NCI-H2227 (cell line): ENCODE data around the gene ACSF3.
A peak's percentile ranks its signal among the peaks of the same experiment; 100 is the strongest.
"Not testable (repeated sequence)": the region's sequence is repeated elsewhere in the genome, so short reads cannot be mapped to it uniquely, and the experiment has no call there.

Experiments
- DNase-seq: peaks from one replicate; lab custom pipeline; 2025; ENCODE audit not compliant: unreplicated experiment; lab: John Stamatoyannopoulos, UW

ACSF3 gene

DNA sequence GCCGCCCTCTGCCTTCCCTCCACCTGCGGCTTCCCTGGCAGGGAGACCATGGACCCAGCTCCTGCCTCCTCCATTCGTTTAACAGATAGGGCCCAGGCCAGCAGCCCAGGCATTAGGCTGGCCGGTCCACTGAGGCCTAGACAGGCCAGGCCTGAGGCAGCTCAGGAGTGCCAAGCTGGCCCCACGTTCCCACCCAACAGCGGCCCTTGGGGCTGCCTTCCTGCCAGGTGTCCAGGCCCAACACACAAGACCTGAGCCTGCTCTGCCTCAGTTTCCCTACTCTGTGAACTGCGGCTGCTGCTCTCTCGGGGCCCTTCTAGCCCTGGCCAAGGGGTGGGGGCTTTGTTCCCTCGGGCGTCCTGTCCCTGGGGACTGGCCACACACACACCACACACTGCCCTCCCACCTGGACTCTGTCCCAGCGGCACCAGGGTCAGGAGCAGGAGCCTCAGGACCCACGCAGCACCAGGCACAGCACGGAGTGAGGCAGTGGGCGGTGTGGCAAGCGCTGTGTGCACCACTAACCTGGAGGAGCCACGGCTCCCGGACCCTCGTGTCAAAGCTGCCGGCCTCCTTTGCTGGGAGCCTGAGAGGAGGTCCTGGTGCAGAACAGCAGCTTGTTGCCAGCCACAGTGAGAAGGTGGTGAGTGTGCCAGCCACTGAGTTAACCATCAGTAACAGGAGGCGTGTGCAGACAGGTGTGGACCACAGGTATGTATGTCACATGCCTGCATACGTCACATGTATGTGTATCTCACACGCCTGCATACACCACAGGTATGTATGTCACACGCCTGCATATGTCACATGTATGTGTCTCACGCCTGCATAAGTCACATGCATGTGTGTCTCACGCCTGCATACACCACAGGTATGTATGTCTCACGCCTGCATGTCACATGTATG is 63.3 kb downstream of the ACSF3 start:
- no peak for DNase-seq

DNA sequence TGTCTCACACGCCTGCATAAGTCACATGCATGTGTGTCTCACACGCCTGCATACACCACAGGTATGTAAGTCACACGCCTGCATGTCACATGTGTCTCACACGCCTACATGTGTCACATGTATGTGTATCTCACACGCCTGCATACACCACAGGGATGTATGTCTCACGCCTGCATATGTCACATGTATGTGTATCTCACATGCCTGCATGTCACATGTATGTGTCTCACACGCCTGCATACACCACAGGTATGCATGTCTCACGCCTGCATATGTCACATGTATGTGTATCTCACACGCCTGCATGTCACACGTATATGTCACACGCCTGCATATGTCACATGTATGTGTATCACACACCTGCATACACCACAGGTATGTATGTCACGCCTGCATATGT is 64.1 kb downstream of the ACSF3 start:
- DNase-seq: no peak

DNA sequence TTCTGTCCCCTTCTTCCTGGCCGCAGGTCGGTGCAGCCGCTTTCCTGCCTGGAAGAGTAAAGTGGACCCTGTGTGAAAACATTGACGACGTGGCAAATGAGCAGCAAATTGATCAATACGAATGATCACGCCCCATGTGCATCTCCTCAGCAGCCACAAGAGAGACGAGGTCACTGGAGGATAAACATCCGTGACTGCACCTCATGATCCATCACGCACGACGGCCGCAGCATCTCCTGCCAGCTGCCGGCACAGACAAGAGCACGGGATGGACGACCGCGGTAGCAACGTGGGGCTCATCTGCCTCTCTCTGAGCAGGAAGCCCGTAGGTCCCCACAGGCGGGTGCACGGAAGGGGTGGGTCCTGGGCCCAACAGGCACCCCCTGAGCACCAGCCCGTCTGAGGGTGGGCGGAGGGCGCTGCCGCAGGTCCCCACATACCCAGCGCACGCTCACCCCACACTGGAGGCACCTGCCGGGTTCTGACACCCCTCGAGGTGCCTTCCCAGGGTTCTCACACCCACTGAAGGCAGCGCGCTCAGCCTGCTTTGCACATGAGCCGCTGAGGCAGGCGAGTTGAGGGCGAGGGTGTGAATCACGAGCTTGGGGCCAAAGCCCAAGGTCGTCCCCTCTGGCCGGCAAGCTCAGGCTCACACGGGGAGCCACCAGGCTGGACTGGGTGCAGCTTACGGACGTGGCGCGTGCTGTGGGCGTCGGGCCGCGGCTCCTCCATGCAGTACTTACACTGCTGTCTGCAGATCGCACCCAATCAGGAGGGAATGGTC is 65.6 kb downstream of the ACSF3 start:
- DNase-seq: no peak

DNA sequence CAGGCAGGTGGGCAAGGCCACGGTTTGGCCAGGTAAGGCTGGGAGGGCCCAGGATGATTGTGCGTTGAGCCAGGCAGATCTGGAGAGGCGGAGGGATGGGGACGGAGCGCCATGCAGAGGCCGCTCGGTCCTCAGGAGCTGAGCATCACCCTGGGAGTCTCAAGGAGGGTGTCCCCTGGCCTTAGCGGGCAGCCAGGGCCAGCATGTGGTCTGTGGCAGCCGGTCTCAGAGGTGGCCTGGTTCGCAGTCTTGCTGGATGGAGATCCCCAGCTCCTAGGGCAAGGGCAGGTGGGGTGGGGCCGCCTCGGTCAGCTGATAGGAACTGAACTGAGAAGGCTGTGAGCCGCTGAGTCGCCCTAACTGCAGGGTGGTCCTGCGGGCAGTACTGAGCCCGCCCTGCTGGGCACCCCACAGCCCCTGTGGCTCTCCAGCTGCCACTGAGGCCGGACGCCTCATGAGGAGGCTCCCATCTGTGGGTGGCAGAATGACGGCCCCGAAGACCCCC is 66.2 kb downstream of the ACSF3 start:
- no peak for DNase-seq

DNA sequence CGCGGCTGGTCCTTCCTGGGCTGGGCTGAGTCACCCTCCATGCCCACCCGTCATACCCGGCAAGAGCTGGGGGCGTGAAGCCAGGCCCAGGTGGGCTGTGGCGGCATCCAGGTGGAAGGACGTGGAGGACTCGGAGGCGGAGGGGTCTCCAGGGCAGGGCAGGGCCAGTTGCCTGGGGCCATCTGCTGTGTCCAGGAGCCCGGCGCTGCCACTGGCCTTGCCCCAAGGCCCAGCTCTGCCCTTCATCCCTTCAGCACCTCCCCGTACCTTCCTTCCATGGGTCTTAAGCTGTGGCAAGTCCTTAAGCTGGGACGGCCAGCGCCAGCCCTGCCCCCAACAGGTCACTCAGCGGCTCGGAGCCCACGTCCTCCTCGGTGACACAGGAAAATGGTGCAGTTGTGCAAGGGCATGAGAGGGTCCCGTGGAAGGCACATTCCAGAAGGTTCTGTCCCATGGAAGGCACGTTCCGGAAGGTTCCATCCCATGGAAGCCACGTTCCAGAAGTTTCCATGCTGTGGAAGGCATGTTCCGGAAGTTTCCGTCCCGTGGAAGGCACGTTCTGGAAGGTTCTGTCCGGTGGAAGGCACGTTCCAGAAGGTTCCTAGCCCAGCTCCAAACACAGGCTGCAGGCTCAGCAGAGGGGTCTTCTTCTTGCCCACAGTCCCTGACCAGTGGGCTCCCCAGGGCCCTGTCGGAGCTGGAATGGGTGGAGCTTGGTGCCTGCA is 67.5 kb downstream of the ACSF3 start:
- DNase-seq: no peak

DNA sequence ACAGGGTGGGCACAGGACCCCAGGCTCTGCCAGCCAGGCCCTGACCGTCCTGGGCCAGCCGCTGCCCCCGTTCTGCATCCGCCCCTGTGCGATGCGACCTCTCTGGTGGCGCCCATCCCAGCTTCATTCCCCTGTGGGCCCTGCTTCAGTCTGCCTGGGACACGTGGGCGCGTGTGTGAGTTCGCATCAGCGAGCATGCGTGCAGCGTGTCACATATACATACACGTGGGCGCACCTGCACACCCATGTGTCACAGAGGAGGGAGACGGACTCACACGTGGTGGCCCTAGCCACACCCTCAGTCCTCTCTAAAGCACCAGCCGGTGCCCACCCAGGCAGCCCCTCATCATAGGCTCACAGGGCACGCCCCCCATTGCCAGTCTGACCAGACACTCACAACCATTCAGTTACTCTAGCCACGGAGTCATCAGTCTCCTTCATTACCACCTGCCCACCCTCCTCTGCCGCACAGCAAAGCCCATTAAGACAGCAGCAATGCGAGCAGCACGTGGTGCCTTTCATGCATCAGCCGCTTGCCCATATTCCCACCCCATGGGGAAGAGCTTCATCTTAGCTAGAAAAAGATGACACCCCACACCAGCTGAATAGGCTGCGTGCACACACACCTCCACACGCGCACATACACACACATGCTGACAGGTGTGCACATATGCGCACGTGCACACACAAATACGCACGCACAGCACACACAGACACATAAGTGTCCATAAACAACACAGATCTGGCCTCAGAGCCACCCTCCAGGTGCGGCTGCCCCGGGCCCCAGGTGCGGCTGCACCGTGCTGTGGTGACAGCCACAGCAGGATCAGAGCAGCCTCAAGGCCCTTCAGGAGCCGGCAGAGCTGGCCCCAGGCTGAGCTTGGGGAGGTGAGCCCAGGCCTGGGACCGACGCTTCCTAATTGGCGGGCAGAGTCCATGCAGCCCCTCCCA is 68.4 kb downstream of the ACSF3 start:
- no peak for DNase-seq

DNA sequence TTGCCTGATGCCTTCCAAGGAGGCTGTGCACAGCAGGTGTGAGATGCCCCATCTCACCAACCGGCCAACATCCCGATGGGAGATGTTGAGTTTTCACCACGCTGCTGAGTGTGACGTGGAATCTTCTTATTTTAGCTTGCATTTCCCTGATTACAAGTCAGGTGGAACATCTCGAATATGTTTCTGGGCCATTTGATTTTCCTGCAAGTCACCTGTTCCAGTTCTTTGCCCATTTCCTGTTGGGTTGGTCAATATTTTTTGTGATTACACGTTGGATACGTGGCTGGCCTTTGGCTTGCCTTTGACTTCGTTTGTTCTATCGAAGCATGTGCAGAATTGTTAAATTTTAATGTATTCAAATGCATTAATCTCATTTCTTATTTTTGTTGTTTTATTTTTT is 69.6 kb downstream of the ACSF3 start:
- no peak for DNase-seq

DNA sequence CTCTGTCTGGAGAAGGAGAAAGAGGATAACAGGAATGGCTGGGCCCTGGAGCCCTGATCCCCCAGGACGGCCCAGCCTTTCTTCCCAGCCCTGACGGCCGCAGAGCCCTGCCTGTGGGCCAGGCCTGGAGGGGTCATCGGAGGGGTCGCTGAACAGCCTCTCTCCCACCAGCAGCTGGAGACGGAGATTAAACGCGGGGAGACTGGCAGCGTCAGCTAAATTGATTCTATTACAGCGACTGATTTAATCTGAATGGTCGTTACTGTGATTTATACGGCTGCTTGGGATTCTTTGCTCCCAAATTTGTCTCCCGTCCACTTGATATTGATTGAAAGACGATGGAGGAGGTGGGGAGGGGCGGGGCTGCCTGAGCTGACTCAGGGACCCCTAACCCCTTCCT is 70.8 kb downstream of the ACSF3 start:
- no peak for DNase-seq

DNA sequence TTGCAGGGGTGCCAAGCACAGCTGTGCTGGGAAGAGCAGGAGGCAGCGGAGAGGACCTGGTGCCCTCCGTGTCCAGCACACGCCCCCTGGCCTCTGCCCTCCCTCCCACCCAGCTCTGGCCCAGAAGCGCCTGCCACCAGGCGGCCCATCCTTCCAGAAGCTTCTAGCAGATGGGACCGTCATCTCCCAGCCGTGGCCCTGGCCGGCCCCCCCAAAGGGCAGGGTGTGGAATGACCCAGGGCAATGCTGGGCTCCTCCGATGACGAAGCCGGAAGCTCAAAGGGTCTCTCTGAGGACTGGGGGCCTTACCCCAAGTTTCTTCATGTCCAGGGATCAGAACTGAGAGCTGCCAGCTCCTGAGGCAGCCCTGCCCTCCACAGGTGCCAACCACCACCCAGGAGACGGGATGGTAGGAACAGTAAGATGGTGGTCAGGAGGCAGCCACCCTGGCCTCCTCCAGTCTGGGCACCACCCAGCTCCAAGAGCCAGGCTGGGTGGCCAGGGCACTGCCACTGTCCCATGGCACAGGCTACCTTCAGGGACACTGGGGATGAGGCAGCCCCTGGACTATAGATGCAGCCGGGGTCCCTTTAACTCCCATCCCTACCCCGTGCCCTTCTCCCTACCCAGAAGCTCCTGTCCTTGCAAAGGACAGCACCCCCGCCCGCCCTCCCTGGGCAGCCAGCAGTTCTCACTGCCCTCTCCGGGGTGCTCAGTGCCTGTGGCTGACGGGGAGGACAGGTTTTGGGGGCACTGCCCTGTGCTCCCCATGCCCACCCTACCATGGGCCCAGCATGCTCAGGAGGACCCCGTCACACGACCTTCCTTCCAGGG is 71.4 kb downstream of the ACSF3 start:
- no peak for DNase-seq

DNA sequence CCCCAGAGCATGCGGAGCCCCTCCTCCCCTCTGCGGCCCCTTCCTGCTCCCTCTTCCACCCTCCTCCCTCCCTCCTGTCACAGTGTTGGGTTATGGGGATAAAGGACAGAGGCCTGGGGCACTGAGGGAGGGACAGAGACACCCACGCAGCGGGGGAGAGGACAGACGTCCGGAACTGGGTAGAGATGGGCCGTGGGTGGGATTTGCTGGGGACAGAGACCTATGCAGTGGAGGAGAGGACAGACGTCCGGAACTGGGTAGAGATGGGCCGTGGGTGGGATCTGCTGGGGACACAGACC is 72.0 kb downstream of the ACSF3 start:
- not testable (repeated sequence) for DNase-seq

DNA sequence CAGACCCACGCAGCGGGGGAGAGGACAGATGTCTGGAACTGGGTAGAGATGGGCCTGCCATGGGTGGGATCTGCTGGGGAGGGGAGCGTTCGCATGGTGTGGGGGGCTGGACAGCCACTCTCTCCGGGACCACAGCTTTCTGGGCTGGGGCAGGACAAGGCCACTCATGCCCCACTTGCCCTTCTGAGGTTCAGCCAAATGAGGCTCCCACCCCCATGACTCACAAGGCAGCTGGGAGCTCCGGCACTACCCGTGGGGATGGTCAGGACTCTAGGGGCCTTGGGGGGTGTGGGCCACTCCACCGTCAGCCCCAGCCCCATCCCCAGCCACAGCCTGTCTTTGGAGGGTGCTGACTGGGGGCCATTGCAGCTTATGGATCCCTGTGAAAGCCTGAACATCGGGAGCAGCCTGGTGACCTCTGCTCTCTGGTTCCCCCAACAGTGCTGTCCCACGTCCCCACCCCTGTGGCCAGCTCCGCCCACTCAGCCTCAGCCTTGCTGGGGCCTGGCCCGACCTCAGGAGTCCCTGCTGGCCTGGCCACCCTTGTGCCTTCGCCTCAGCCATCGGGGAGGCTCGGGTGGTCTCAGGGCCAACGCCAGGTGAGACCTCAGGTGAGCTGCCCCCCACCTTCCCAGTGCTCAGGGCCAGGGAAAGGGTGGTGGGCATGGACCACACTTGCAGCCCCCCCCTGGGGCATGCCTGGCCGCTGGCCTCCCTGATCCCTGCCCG is 73.2 kb downstream of the ACSF3 start:
- DNase-seq: no peak

DNA sequence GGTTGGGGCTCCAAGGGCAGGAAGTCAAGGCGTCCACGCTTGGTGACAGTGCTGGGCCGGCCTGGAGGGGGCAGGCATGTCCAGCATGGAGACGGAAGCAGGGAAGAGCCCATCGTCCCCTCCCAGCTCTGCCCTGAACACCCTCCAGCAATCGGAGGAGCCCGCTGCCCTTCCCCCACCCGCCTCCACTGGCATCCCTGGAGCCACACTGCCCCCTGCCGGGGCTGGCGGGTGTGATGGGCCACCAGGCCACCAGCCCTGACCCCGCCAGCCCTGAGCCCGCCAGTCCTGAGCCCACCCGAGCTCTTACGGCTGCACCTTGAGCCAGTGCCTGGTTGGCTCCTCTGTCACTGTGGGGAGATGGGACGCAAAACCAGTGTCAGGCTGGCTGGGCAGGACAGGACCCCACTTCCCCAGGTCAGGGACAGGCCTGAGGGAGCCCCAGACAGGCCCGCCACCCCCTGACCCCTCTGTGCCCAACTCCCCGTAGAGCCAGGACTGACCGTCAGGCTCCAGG is 73.8 kb downstream of the ACSF3 start:
- DNase-seq: peak; percentile 70

DNA sequence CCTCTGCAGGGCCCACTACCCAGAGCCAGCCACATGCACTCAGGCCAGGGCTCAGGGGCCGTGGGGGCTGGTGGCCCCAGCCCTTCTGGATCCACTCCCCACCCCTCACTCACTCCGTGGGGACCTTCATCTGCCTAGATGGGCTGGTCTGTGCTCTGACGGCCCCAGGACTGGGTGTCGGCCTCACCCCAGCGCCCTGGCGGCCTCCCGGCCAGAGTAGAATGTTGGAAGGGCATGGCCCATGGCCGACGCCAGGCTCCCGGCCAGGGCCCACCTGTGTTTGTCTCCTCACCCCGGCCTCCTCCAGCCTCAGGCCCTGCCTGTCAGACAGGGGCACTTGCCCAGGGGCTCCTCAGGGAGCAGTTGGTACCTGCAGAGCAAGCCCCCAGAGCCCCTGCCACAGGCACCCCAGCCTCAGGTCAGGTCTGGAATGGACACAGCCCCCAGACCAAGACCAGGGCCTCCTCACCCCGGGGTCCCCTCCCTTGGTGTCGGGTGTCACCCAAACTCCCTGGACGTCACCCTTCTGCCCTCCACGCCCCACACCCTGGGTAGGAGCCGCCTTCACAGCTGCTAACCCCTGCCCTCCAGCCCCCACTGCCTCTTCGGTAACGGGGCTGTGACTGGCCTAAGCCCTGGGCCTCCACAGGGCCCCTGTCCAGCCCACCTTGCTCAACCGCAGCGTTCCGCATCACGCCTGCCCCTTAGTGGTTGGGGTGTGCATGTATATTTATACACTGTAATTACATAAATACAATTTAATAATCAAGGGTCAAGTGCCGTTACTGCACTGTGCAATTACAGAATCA is 74.9 kb downstream of the ACSF3 start:
- peak; percentile 52 for DNase-seq

DNA sequence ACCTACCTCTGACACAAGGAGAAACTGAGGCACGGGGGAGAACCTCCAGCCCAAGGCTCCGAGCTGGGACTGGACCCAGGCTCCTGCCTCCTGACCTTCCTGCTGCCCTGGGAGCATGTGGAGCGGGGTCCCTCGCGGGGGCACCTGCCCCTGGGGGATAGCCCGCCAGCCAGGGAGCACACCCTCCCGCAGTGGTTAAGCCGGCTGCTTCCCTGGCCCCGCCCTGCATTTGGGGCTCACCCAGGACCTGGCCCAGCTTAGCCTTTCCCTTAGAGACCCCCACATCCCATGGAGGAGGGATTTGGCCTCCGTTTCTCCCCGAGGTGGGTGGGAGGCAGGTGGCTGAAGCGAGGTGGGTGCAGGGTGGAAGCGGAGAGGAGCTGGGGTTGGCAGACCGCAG is 76.1 kb downstream of the ACSF3 start:
- no peak for DNase-seq

DNA sequence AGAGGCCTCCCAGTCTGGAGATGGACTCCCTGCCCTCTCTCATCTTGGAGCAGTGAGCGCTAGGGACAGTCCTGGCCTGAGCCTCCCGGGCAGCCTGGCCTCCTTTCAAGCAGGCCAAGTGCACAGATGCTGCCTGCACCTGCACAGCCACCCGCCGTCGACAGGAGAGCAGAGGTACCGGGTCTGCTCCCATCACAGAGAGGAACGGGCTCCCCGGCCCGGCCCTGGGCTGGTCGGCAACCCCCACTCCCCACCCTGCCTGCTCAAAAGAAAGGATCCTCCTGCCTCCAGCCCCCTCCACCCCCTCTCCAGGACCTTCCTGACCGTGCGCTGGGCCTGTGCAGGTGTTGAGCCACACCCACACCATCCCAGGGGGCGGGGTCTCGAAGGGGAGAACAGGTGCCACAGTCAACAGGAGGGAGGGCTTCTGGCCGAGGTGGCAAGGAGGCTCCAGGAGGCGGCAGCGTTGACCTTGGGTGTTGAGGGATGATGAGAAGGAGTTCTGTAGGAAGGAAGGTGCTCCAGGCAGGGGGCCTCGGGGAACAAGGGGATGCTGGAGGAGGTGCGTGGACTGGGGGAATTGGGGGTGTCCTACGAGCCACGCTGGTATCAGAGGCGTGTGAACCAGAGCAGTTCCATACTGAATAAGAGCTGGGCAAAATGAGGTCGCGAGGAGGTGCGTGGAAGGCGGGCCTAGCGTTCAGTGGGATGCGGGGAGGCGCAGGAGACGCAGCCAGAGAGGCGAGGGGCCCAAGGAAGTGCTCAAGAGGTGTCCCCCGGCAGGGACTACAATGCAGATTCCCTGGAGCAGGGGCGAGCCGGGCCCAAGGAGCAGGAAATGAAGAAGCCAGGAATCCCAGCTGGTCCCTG is 76.9 kb downstream of the ACSF3 start:
- no peak for DNase-seq

DNA sequence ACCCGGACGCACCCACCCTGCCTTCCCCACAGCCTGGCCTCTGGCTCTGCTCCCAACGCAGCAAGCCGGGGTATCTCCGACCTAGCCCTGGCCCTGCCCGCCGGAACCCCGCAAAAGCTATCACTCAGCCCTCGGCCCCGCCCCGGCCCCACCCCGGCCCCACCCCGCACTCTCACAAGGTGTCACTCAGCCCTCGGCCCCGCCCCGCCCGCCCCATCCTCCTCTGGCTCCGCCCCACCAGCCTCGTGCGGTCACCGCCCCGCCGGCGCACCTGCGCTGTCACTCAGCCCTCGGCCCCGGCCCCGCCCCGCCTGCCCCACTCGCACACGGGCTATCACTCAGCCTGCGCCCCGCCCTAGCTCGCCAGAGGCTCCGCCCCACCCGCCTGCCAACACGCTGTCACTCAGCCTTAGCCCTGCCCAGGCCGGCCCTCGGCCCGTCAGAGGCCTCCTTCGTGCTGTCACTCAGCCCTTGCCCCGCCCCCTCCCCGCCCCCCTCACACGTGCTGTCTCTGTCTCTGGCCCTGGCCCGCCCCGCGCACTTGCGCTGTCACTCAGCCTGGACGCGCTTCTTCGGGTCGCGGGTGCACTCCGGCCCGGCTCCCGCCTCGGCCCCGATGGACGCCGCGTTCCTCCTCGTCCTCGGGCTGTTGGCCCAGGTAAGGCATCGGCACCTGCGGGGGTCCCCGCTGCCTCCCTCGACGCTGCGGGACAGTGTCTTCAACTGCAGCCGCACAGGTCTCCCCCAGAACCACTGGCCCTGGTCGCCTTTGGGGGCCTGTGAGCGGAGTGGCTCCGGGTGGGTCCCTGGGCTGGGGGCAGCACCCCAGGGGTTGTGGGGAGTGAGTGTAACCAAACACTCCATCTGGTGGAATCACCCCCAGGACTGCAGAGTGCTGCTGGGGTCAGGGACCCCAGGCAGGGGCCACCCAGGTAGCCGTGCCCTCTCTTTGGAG is 77.8 kb downstream of the ACSF3 start, which contains the start of gene CDH15:
Gene CDH15 (plus strand): TSS at position 533 of the 955 bp plus-strand sequence. CDS start 84 bp downstream, at position 617.
- DNase-seq: peak; percentile 95
